Kidney (tissue), 14 donors: Measurements from ENCODE around the gene SCN3A. TPM values are rescaled to one million over a fixed set of nuclear protein-coding genes. Genes with fewer than 3 reads are reported as not detected.

Source experiments
- DNase-seq, 5 donors: peaks; one replicate each; pipeline ENCODE4 v3.0.0-alpha.2; 2013 to 2020
- FAIRE-seq: peaks from 2 replicates; lab custom pipeline; 2012; peaks lifted over from hg19 to GRCh38; lab: Jason Lieb, UNC
- H3K27ac ChIP-seq, 2 donors: one replicate each; pipeline ENCODE4 v1.7.0; 2013; ENCODE audit warnings: low read depth in 2 of 2, low read length in 2 of 2, inconsistent platforms in 1 of 2
- H3K27me3 ChIP-seq: one replicate; pipeline ENCODE4 v1.7.1; 2013; ENCODE audit warnings: low read length, inconsistent platforms; ENCODE audit not compliant: control insufficient read depth, insufficient read depth
- H3K36me3 ChIP-seq, 3 donors: one replicate each; pipeline versions ENCODE4 v1.7.0 to v1.7.1; 2013; ENCODE audit warnings: low read length in 3 of 3, control low read depth in 1 of 3, inconsistent platforms in 1 of 3; ENCODE audit not compliant: insufficient read depth in 3 of 3, control insufficient read depth in 2 of 3
- H3K4me1 ChIP-seq, 3 donors: one replicate each; pipeline versions ENCODE4 v1.7.0 to v1.7.1; 2013; ENCODE audit warnings: low read length in 3 of 3, inconsistent platforms in 1 of 3, low read depth in 1 of 3; ENCODE audit not compliant: control insufficient read depth in 2 of 3, insufficient read depth in 2 of 3
- H3K4me3 ChIP-seq, 3 donors: one replicate each; pipeline versions ENCODE4 v1.7.0 to v1.8.1; 2013; ENCODE audit warnings: low read length in 3 of 3, control low read depth in 1 of 3, inconsistent platforms in 1 of 3
- H3K9ac ChIP-seq, 3 donors: one replicate each; pipeline versions ENCODE4 v1.7.0 to v1.7.1; 2013; ENCODE audit warnings: low read length in 3 of 3, control low read depth in 1 of 3, inconsistent platforms in 1 of 3
- H3K9me3 ChIP-seq, 3 donors: one replicate each; pipeline versions ENCODE4 v1.7.0 to v1.7.1; 2013; ENCODE audit warnings: low read length in 3 of 3, control low read depth in 1 of 3, inconsistent platforms in 1 of 3; ENCODE audit not compliant: control insufficient read depth in 2 of 3, insufficient read depth in 1 of 3
- intact Hi-C: fragments of 100-400 bp; cut with DNase I; formaldehyde crosslinking; loops from one replicate; pipeline ENCODE4 v1.11.1; 2022
- polyA plus RNA-seq: library from polyadenylated mRNA; stranded (reverse); fragments of 350-450 nt; fragmentation: Illumina TruSeq; extraction: RNeasy Lipid Tissue Mini Kit (QIAGEN cat#74804); gene quantifications from one replicate; pipeline ENCODE4 v1.2.3, GENCODE V29; 2014; ENCODE audit warnings: low read depth, low replicate concordance; ENCODE audit not compliant: insufficient read depth
- total RNA-seq: library from RNA; stranded (reverse); fragmentation: NEBNext Ultra II Directional; extraction: Animal tissue kit (Norgen Biotek cat#: 25700); gene quantifications from one replicate; pipeline ENCODE4 v1.2.1, GENCODE V29; 2021
- TF ChIP-seq, protein P1 (sequence below): IDR thresholded peaks from 3 replicates; pipeline ENCODE4 v1.5.1; 2012; ENCODE audit warnings: mild to moderate bottlenecking, moderate library complexity, borderline replicate concordance; ENCODE audit not compliant: insufficient read depth; ENCODE audit errors: extremely low read depth
- donor health status: control.
- donor health status: control.
- donor health status: control.
- donor health status: control.
- donor health status: control.
- donor health status: DM: yes; HTN: yes; CAD: no.
- donor health status: Normal renal cell carcinoma (clear cell type).

SCN3A gene
- total and polyA plus RNA-seq, 2 donors from 2014 or later: 0.11 to 6.3 TPM

- no peaks in the 10 kb centered on the region for H3K27me3 ChIP-seq
- no peak for FAIRE-seq
- DNase-seq: no peak
- no peak overlapping the region for H3K27ac ChIP-seq
- H3K9ac ChIP-seq: no peak overlapping the region
- intact Hi-C loops: no loop called here
- H3K36me3 ChIP-seq: no peaks in the 10 kb centered on the region
- TF ChIP-seq, protein P1, sequence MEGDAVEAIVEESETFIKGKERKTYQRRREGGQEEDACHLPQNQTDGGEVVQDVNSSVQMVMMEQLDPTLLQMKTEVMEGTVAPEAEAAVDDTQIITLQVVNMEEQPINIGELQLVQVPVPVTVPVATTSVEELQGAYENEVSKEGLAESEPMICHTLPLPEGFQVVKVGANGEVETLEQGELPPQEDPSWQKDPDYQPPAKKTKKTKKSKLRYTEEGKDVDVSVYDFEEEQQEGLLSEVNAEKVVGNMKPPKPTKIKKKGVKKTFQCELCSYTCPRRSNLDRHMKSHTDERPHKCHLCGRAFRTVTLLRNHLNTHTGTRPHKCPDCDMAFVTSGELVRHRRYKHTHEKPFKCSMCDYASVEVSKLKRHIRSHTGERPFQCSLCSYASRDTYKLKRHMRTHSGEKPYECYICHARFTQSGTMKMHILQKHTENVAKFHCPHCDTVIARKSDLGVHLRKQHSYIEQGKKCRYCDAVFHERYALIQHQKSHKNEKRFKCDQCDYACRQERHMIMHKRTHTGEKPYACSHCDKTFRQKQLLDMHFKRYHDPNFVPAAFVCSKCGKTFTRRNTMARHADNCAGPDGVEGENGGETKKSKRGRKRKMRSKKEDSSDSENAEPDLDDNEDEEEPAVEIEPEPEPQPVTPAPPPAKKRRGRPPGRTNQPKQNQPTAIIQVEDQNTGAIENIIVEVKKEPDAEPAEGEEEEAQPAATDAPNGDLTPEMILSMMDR: no peak
- H3K9me3 ChIP-seq: no peaks in the 10 kb centered on the region
- H3K4me1 ChIP-seq: no peaks in the 10 kb centered on the region
- no peak overlapping the region for H3K4me3 ChIP-seq
Observed at GRCh38 chr2:165162466-165162865, 41.4 kb downstream of the SCN3A start.

- DNase-seq: no peak
- intact Hi-C loops: no loop called here
- FAIRE-seq: no peak
- TF ChIP-seq, protein P1: no peak
- Histone ChIP-seq H3K9ac (no peak overlapping the region), H3K27ac (no peak overlapping the region), H3K27me3 (no peaks in the 10 kb centered on the region), H3K9me3 (no peaks in the 10 kb centered on the region), H3K4me1 (no peaks in the 10 kb centered on the region), H3K36me3 (no peaks in the 10 kb centered on the region), H3K4me3 (no peak overlapping the region)
Observed at GRCh38 chr2:165161510-165161909, 42.3 kb downstream of the SCN3A start.

DNA sequence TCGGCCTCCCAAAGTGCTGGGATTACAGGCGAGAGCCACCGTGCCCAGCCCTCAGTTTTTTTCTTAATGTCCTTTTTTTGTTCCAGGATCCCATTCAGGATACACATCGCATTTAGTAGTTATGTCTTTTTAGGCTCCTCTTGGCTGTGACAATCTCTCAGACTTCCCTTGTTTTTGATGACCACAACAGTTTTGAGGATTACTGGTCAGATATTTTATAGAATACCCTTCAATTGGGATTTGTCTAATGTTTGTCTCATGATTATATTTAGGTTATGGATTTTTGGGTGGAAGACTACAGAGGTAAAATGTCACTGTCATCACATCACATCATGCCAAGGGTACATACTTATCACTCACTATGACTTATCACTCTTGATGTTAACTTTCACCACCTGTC, 46.7 kb downstream of the SCN3A start:
- H3K9ac ChIP-seq: no peak overlapping the region
- H3K27me3 ChIP-seq: no peaks in the 10 kb centered on the region
- no peaks in the 10 kb centered on the region for H3K4me1 ChIP-seq
- no peaks in the 10 kb centered on the region for H3K9me3 ChIP-seq
- H3K27ac ChIP-seq: no peak overlapping the region
- intact Hi-C loops: no loop called here
- DNase-seq (no peak), FAIRE-seq (no peak)
- no peak overlapping the region for H3K4me3 ChIP-seq
- no peaks in the 10 kb centered on the region for H3K36me3 ChIP-seq
- TF ChIP-seq, protein P1: no peak

- intact Hi-C loops: no loop called here
- TF ChIP-seq, protein P1: no peak
- Histone ChIP-seq H3K9ac (no peak overlapping the region), H3K4me3 (no peak overlapping the region), H3K9me3 (no peaks in the 10 kb centered on the region), H3K4me1 (no peaks in the 10 kb centered on the region), H3K27me3 (no peaks in the 10 kb centered on the region), H3K36me3 (no peaks in the 10 kb centered on the region), H3K27ac (no peak overlapping the region)
- DNase-seq: no peak
- FAIRE-seq: no peak
Observed at GRCh38 chr2:165155152-165155551, 48.7 kb downstream of the SCN3A start.
